Neutrophil (primary cell): ENCODE data around the gene TRIM2.

Source experiments
- H3K27ac ChIP-seq: fragments of 200-600 bp; sonication (generic); 2 replicates; pipeline ENCODE4 v1.5.1; 2016; ENCODE audit warnings: mild to moderate bottlenecking, moderate library complexity
- H3K27me3 ChIP-seq: fragments of 200-600 bp; sonication (generic); 2 replicates; pipeline ENCODE4 v1.6.0; 2016; ENCODE audit warnings: mild to moderate bottlenecking
- H3K36me3 ChIP-seq: fragments of 200-600 bp; sonication (generic); 2 replicates; pipeline ENCODE4 v1.5.1; 2017
- H3K4me1 ChIP-seq, 2 experiments: fragments of 200-600 bp in 1 of 2; sonication (generic) in 1 of 2; 1 replicate in 1 of 2; 2 replicates in 1 of 2; pipeline versions ENCODE4 v1.5.1 to v1.6.1; 2013 to 2016; ENCODE audit warnings: low read depth in 1 of 2, low read length in 1 of 2, mild to moderate bottlenecking in 1 of 2, moderate library complexity in 1 of 2; ENCODE audit not compliant: control insufficient read depth in 1 of 2, insufficient read depth in 1 of 2
- H3K4me3 ChIP-seq, 2 experiments: fragments of 200-600 bp in 1 of 2; sonication (generic) in 1 of 2; 1 replicate in 1 of 2; 2 replicates in 1 of 2; pipeline ENCODE4 v1.5.1; 2013 to 2016; ENCODE audit warnings: low read depth in 1 of 2, low read length in 1 of 2, mild to moderate bottlenecking in 1 of 2, moderate library complexity in 1 of 2
- H3K9me3 ChIP-seq: fragments of 200-600 bp; sonication (generic); 2 replicates; pipeline ENCODE4 v1.5.1; 2016
- TF ChIP-seq, protein P1 (sequence below): fragments of 200-600 bp; sonication (generic); IDR thresholded peaks from 2 replicates; pipeline ENCODE4 v1.5.1; 2016; ENCODE audit warnings: antibody characterized with exemption

The TRIM2 gene

DNA sequence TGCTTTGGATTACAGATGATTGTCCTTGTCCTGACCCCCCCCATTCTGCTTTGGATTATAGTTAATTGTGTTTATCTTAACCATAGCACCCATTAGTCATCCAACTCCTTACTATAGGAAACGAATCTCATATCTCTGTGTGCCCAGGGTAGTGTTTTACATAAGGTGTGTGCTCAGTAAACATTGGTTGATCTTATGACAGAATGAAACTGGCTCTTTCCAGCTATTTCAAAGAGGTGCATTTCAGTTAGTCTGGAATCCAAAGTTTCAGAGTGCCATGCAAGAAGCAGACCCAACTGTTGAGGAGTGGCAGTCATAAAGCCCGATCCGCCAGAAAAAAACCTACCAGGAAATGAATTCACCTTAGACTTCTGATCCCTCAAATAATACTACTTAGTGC lies 14.7 kb downstream of the TRIM2 start:
- no peaks in the 10 kb centered on the region for H3K36me3 ChIP-seq
- peaks cover 13 to 16% of the 10 kb centered on the region in 2 experiments for H3K4me1 ChIP-seq
- peaks cover 72% of the 10 kb centered on the region for H3K27me3 ChIP-seq
- TF ChIP-seq, protein P1, sequence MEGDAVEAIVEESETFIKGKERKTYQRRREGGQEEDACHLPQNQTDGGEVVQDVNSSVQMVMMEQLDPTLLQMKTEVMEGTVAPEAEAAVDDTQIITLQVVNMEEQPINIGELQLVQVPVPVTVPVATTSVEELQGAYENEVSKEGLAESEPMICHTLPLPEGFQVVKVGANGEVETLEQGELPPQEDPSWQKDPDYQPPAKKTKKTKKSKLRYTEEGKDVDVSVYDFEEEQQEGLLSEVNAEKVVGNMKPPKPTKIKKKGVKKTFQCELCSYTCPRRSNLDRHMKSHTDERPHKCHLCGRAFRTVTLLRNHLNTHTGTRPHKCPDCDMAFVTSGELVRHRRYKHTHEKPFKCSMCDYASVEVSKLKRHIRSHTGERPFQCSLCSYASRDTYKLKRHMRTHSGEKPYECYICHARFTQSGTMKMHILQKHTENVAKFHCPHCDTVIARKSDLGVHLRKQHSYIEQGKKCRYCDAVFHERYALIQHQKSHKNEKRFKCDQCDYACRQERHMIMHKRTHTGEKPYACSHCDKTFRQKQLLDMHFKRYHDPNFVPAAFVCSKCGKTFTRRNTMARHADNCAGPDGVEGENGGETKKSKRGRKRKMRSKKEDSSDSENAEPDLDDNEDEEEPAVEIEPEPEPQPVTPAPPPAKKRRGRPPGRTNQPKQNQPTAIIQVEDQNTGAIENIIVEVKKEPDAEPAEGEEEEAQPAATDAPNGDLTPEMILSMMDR = no peak
- H3K27ac ChIP-seq = no peak overlapping the region
- no peak overlapping the region for H3K4me3 ChIP-seq
- H3K9me3 ChIP-seq = peaks cover 3% of the 10 kb centered on the region

DNA sequence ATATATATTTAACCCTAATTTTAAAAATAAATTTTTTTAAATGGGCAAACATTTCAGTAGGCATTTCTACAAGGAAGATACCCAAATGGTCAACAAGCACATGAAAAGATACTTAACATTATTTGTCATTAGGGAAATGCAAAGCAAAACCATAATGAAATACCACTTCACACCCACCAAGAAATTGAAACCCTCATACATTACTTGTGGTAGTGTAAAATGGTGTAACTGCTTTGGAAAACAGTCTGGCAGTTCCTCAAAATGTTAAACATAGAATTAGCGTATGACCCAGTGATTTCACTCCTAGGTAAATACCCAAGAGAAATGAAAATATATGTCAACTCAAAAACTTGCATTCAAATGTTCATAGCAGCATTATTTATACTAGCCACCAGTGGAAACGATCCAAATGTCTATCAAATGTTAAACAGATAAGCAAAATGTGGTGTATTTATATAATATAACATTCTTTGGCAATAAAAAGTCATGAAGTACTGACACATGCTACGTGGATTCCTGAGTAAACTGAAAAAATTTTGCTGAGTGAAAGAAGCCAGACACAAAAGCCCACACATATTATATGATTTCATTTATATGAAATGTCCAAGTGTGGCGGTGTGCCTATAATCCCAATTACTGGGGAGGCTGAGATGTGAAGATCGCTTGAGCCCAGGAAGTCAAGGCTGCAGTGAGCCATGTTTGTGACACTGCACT lies 16.6 kb downstream of the TRIM2 start:
- Histone ChIP-seq H3K27me3 (peaks cover 77% of the 10 kb centered on the region), H3K4me3 (no peak overlapping the region), H3K36me3 (no peaks in the 10 kb centered on the region), H3K4me1 (peaks cover 13 to 16% of the 10 kb centered on the region in 2 experiments), H3K9me3 (peaks cover 3% of the 10 kb centered on the region), H3K27ac (no peak overlapping the region)
- TF ChIP-seq, protein P1 = no peak

DNA sequence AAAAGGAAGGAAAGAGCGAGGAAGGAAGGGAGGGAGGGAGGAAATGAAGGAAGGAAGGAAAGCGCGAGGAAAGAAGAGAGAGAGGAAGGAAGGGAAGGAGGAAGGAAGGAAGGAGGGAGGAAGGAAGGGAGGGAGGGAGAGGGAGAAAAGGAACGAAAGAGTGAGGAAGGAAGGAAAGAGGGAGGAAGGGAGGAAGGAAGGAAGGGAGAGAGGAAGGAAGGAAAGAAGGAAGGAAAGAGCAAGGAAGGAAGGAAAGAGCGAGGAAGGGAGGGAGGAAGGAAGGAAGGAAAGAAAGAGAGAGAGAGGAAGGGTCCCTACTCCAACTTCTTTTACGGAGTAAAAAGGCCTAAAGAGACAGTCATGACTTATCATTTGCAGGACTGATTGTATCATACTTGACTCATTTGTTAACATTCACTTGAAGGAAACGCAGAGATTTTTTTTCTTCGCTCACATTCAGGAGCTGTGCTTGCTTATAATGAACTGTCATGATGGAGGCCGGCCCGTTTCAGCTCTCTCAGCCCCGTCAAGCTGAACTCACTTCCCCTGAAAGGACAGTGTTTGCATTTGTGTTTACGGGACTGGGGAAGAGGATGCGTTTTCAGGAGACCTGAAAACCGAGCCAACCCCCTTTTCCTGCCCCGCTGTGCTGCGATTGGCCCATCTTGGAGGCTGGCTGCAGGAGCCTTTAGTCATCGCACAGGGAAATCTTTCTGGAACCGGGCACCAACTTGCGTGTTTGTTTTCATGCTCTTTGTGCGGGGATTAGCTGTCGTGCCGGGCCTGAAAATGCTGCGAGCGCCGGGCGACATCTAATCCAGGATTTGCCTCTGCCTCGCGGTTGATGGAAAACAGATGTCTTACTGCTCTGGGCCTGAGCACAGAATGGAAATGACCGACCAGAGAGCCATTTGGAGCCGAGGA lies 17.8 kb downstream of the TRIM2 start:
- H3K27ac ChIP-seq = no peak overlapping the region
- no peaks in the 10 kb centered on the region for H3K36me3 ChIP-seq
- TF ChIP-seq, protein P1 = no peak
- peaks cover 3% of the 10 kb centered on the region for H3K9me3 ChIP-seq
- peaks cover 13 to 16% of the 10 kb centered on the region in 2 experiments for H3K4me1 ChIP-seq
- H3K27me3 ChIP-seq = peaks cover 81% of the 10 kb centered on the region
- H3K4me3 ChIP-seq = peak overlapping the region; percentile 15 to 37

DNA sequence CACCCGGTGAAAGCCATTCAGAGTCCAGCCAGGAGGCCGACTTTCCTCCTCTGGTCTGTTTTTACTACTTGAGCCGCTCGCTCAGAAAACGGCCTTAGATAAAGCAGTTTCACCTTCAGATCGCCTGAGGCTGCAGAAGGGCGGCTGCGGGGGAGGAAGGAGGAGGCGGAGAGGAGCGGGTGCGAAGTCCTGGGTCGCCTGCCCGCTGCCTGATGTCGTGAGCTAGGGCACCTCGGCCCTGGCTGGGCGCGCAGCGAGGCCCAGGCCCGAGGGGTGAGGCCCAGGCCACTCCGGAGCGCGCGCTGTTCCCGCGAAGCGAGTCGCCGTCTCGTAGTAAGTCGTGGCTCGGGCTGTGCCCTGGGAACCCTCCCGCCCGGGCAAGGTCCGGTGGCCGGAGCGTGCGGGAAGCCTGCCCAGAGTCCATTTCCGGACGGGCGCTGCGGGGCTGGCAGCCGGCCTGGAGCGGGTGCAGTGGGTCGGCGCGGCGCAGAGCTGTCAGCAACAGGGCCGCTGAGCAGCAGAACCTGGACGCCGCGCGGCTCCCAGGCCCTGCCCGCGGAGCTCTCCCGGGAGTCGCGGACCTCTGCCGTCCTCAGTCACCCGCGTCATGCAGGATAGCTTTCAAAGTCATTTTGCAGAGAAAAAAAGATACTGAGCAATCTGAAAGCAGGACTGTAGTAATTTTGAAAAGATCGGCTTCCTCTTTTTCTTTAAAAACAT lies 18.6 kb downstream of the TRIM2 start:
- Histone ChIP-seq H3K4me1 (peaks cover 13 to 16% of the 10 kb centered on the region in 2 experiments), H3K27me3 (peaks cover 80% of the 10 kb centered on the region), H3K27ac (no peak overlapping the region), H3K9me3 (peaks cover 3% of the 10 kb centered on the region), H3K4me3 (peak overlapping the region; percentile 15 to 37), H3K36me3 (no peaks in the 10 kb centered on the region)
- TF ChIP-seq, protein P1 = no peak

DNA sequence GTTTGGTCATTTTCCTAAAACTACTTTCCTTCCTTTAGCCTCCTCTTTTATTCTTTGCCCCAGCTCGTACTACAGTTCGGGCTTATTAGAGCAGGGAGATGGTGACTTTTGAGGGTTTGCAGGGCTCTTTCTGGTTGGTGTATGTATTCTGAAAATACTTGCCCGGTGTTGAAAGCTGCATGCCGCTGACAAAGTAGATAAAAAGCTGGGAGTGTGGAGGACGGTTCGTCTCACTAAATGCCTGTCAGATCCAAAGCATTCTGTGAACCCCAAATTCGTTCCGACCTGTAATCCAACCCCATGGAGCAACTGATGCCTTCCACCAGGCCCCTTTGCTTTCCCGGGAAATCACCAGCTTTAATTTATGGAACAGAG lies 19.2 kb downstream of the TRIM2 start:
- Histone ChIP-seq H3K4me3 (peak overlapping the region; percentile 15 to 37), H3K27me3 (peaks cover 75% of the 10 kb centered on the region), H3K4me1 (peaks cover 13 to 16% of the 10 kb centered on the region in 2 experiments), H3K27ac (no peak overlapping the region), H3K9me3 (peaks cover 3% of the 10 kb centered on the region), H3K36me3 (no peaks in the 10 kb centered on the region)
- TF ChIP-seq, protein P1 = no peak
